Mesothelial cell of epicardium (in vitro differentiated cells): ENCODE data around the gene MYO18A. TPM values are rescaled to one million over a fixed set of nuclear protein-coding genes. Genes with fewer than 3 reads are reported as not detected.

Experiments
- DNase-seq, 2 experiments: peaks; one replicate each; pipeline ENCODE4 v3.0.0; 2021; ENCODE audit warnings: low spot score in 2 of 2; ENCODE audit not compliant: unreplicated experiment in 2 of 2
- H3K27ac Mint-ChIP-seq: 2 replicates; pipeline ENCODE4 v1.8.0; 2021; ENCODE audit warnings: mixed read lengths
- H3K27me3 Mint-ChIP-seq: 2 replicates; pipeline ENCODE4 v1.8.0; 2021; ENCODE audit warnings: low read depth, mixed read lengths
- H3K36me3 Mint-ChIP-seq: 2 replicates; pipeline ENCODE4 v1.8.0; 2021; ENCODE audit warnings: mixed read lengths
- H3K4me1 Mint-ChIP-seq: 2 replicates; pipeline ENCODE4 v1.8.0; 2021; ENCODE audit warnings: mixed read lengths
- H3K4me3 Mint-ChIP-seq: 2 replicates; pipeline ENCODE4 v1.8.0; 2021; ENCODE audit warnings: mild to moderate bottlenecking, moderate library complexity, mixed read lengths
- H3K9me3 Mint-ChIP-seq: 2 replicates; pipeline ENCODE4 v1.8.0; 2021; ENCODE audit warnings: mixed read lengths
- total RNA-seq: library from RNA; stranded (reverse); gene quantifications from 3 replicates; pipeline ENCODE4 v1.2.1, GENCODE V29; 2021
- TF ChIP-seq, protein P1 (sequence below): fragments of 200-600 bp; sonication (generic); IDR thresholded peaks from one replicate; pipeline ENCODE4 v1.5.0; 2021; ENCODE audit warnings: antibody characterized with exemption; ENCODE audit not compliant: unreplicated experiment

The MYO18A gene
- total RNA-seq, 1 donor from 2014 or later: 58.4 TPM

DNA sequence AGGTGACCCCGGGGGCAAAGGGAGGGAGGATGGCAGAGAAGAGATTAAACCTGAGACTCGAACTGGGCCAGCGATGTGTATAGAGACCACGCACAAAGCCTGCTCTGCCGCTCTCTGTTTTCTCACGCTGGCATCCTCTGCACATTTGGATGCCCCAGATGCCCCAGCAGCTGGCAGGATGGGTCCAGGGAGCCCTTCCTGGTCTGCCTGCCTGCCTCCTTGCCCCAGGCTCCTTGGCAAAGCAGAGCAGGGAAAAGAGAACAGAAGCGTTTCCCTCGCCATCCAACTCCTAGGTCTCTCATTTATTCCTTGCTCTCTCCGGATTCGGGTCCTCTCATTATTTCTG lies 142.5 kb downstream of the MYO18A start:
- Mint-ChIP-seq H3K9me3 (peaks cover 18% of the 10 kb centered on the region), H3K27ac (no peak overlapping the region), H3K27me3 (peaks cover 22% of the 10 kb centered on the region), H3K36me3 (peaks cover 2% of the 10 kb centered on the region), H3K4me3 (no peak overlapping the region), H3K4me1 (peaks cover 11% of the 10 kb centered on the region)
- TF ChIP-seq, protein P1, sequence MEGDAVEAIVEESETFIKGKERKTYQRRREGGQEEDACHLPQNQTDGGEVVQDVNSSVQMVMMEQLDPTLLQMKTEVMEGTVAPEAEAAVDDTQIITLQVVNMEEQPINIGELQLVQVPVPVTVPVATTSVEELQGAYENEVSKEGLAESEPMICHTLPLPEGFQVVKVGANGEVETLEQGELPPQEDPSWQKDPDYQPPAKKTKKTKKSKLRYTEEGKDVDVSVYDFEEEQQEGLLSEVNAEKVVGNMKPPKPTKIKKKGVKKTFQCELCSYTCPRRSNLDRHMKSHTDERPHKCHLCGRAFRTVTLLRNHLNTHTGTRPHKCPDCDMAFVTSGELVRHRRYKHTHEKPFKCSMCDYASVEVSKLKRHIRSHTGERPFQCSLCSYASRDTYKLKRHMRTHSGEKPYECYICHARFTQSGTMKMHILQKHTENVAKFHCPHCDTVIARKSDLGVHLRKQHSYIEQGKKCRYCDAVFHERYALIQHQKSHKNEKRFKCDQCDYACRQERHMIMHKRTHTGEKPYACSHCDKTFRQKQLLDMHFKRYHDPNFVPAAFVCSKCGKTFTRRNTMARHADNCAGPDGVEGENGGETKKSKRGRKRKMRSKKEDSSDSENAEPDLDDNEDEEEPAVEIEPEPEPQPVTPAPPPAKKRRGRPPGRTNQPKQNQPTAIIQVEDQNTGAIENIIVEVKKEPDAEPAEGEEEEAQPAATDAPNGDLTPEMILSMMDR: no peak
- no peak for DNase-seq

DNA sequence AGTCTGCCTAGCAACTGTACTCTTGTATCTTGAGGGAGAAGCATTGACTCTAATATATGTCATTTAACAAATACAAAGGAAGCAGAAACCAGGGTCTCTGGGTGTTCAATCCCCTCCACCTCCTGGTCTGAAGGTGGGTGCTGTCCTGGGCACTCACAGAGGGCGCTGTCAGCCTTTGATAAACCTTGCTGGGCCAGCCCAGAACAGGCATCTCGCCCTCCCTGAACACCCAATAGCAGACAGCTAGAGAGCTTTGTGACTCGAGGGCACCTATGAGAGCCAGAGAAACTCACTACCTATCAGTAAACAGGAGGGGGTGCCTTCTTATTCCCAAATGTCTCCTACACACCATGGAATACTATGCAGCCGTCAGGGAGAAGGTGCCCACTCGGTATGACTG lies 143.6 kb downstream of the MYO18A start:
- no peak overlapping the region for H3K27ac Mint-ChIP-seq
- H3K36me3 Mint-ChIP-seq: peaks cover 2% of the 10 kb centered on the region

DNA sequence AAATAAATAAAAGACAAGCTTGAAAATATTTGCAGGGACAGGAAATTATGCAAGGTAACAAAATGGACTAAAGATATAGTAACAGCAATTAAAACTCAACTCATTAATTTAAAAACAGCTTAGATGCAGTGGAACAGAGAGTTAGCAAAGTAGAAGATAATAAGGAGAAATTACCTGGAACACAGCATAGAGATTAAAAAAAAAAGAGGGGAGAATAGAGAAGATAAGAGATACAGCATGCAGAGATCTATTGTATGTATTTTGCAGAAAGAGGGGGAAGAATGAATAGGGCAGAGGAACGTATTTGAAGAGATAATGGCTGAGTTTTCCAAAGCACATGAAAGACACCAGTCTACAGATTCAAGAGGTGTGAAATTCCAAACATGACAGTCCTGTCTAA lies 145.7 kb downstream of the MYO18A start:
- Mint-ChIP-seq H3K4me1 (no peaks in the 10 kb centered on the region), H3K27ac (no peak overlapping the region), H3K4me3 (no peak overlapping the region), H3K27me3 (peaks cover 50% of the 10 kb centered on the region), H3K36me3 (peaks cover 2% of the 10 kb centered on the region), H3K9me3 (peaks cover 18% of the 10 kb centered on the region)
- no peak for DNase-seq
- TF ChIP-seq, protein P1: no peak

More for the DNA sequence above, 143.6 kb downstream of the MYO18A start:
- DNase-seq: no peak
- peaks cover 18% of the 10 kb centered on the region for H3K9me3 Mint-ChIP-seq
- peaks cover 32% of the 10 kb centered on the region for H3K27me3 Mint-ChIP-seq
- TF ChIP-seq, protein P1: no peak
- H3K4me1 Mint-ChIP-seq: peaks cover 4% of the 10 kb centered on the region
- no peak overlapping the region for H3K4me3 Mint-ChIP-seq

DNA sequence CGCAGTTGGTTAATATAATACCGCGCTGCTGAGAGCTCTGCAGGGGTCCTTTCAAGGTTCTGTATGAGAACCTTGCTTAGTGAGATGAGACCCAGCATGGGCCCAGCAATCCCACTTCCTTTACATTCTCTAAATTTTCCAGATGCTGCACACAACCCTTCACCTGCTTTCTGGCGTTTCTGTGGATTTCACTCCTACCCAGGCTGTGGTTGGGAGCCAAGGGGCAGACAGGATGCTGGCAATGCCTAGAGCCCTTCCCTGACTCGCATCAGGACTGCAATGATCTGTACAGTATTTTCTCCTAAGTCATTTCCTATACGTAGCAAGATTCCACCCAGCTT lies 147.4 kb downstream of the MYO18A start:
- H3K27me3 Mint-ChIP-seq: peaks cover 67% of the 10 kb centered on the region
- peaks cover 2% of the 10 kb centered on the region for H3K36me3 Mint-ChIP-seq
- no peak overlapping the region for H3K27ac Mint-ChIP-seq
- H3K9me3 Mint-ChIP-seq: peaks cover 18% of the 10 kb centered on the region
- H3K4me3 Mint-ChIP-seq: no peak overlapping the region
- peaks cover 2% of the 10 kb centered on the region for H3K4me1 Mint-ChIP-seq
- DNase-seq: no peak
- TF ChIP-seq, protein P1: no peak

DNA sequence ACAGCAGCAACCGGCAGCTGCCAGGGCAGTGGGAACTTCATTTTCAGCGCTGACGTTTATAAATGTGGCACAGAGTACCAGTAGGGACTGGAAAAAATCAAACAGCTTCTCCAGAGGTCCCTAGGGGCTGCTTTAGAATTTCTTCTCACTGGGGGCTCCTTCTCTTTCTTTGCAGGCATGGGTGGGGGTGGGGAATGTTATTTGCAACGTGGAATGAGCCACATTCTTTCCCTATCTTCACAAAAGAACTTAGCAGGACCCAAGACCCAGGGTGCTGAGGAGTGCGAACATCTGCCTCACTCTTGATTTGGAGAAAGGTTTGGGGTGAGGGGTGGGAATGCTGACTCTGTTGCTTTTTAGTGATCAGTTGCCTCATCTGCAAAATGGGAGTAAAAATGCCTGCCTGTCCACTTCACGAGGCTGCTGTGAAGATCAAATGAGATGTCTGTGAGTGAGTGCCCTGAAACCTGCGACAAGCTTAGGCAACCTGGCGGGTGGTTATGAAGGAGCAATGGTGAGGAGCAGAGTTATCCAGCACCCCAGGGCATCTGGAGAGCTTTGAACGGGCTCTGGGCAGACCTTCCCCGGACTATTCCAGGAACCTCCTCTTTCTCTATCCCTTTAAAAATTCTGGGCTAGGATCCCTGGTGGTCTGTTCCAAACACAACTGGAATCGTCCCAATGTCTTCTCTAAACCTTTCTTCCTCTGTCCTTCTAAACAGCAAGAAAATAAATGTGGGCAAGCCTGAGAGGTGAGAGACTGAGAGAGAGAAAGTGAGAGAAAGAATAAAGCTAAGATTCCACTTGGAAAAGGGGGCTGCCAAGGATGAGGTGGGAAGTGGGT lies 148.0 kb downstream of the MYO18A start:
- H3K9me3 Mint-ChIP-seq: peaks cover 18% of the 10 kb centered on the region
- H3K4me1 Mint-ChIP-seq: peaks cover 3% of the 10 kb centered on the region
- peaks cover 2% of the 10 kb centered on the region for H3K36me3 Mint-ChIP-seq
- no peak overlapping the region for H3K27ac Mint-ChIP-seq
- TF ChIP-seq, protein P1: no peak
- DNase-seq: no peak
- H3K27me3 Mint-ChIP-seq: peaks cover 73% of the 10 kb centered on the region
- H3K4me3 Mint-ChIP-seq: no peak overlapping the region
